ENCODE data around the gene PWWP2B. TPM values are rescaled to one million over a fixed set of nuclear protein-coding genes. Genes with fewer than 3 reads are reported as not detected.
A peak's percentile ranks its signal among the peaks of the same experiment; 100 is the strongest.

PWWP2B gene
- total and polyA plus RNA-seq, 2 of the 13 experiments (the other 11 are each of a cell fraction or from before 2014, with no cell fraction given) = 2.3 to 4.7 TPM

DNA sequence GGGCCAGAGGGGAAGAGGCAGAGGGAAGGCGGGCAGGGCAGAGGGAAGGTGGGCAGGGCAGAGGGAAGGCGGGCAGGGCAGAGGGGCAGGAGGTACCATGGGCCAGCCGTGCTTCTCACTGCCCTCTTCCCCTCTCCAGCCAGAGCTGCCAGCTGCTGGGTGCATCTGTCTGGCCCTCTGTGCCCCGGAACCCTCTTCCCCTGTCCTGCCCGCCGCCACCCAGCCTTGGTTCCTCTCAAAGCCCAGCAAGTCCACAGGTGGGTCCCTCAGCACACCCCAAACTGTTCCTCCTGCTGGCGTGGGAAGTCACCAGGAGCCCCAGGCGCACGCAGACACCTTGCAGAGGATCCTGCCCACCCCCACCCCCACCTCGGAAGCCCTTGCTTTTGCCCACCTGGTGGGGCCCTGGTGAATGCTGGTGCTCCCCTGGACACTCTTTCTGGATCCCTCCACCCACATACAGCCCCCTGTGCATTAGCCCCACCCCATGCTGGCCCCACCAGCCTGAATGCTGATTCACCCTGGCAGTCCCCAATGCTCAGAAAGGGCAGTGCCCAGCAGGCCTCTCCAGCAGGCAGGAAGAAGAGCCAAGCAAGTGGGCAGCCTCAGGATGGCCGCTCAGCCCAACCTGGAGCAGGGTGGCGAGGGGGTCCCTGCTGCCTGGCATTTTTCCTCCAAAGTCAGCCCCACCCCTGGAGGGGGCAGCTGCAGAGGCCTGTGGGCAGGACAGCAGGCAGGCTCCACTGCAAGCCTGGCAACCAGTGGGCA, 1.9 kb upstream of the PWWP2B start (continued):
- TF ChIP-seq JDP2 (CRISPR knock-in tag; IDR thresholded peaks at IDR 0.05; ENCODE audit: borderline replicate concordance) (no peak), ZNF383 (CRISPR knock-in tag; IDR thresholded peaks at IDR 0.05; ENCODE audit: borderline replicate concordance) (no peak), HNF4A (CRISPR knock-in tag; IDR thresholded peaks at IDR 0.05) (no peak), PHB2 (IDR thresholded peaks at IDR 0.05; ENCODE audit: partially characterized antibody) (no peak), SMAD9 (CRISPR knock-in tag; IDR thresholded peaks at IDR 0.05) (no peak), MAZ (IDR thresholded peaks at IDR 0.05; ENCODE audit: borderline replicate concordance, low read depth, low read length) (no peak), MAZ (CRISPR knock-in tag; IDR thresholded peaks at IDR 0.05; ENCODE audit: low read depth) (no peak), AKAP8 (CRISPR knock-in tag; IDR thresholded peaks at IDR 0.05) (0 out of 2 replicates have a peak, but pooled peaks have one; percentile 27), AGO2 (optimal IDR thresholded peaks at IDR 0.05; ENCODE audit: low read depth, low read length) (peak; percentile 12), ZNF333 (CRISPR knock-in tag; IDR thresholded peaks at IDR 0.05; ENCODE audit: borderline replicate concordance) (0 out of 2 replicates have a peak, but pooled peaks have one; percentile 10), ARID5B (CRISPR knock-in tag; IDR thresholded peaks at IDR 0.05) (no peak), MAX (IDR thresholded peaks at IDR 0.05) (no peak), ZNF234 (CRISPR knock-in tag; conservative IDR thresholded peaks at IDR 0.05) (no peak), THAP9 (CRISPR knock-in tag; IDR thresholded peaks at IDR 0.05; ENCODE audit: borderline replicate concordance) (no peak)
